A204.1 (cell line): ENCODE data around the gene EFEMP1.

Experiments used
- FAIRE-seq: peaks from 2 replicates; lab custom pipeline; 2012; peaks lifted over from hg19 to GRCh38; lab: Jason Lieb, UNC

The EFEMP1 gene

GRCh38 chr2:55923091-55923981, at the start of gene EFEMP1:
Gene EFEMP1, minus strand, starts transcription at chr2:55923782. Its CDS starts 1,342 bp downstream, at chr2:55922440.
- no peak for FAIRE-seq

GRCh38 chr2:55970500-55970899, 46.9 kb upstream of the EFEMP1 start:
- no peak for FAIRE-seq

GRCh38 chr2:55968941-55969340, 45.4 kb upstream of the EFEMP1 start:
- FAIRE-seq, result no peak

GRCh38 chr2:55966401-55967118, 43.0 kb upstream of the EFEMP1 start:
- no peak for FAIRE-seq

GRCh38 chr2:55965966-55966365, 42.4 kb upstream of the EFEMP1 start:
- FAIRE-seq, result no peak

- no peak for FAIRE-seq
Observed at GRCh38 chr2:55965276-55965675, 41.7 kb upstream of the EFEMP1 start.

- no peak for FAIRE-seq
Observed at GRCh38 chr2:55962915-55963314, 39.3 kb upstream of the EFEMP1 start.

GRCh38 chr2:55961318-55961911, 37.8 kb upstream of the EFEMP1 start:
- peak; percentile 51 for FAIRE-seq

- FAIRE-seq, result no peak
Observed at GRCh38 chr2:55958756-55959155, 35.2 kb upstream of the EFEMP1 start.

GRCh38 chr2:55957142-55957541, 33.6 kb upstream of the EFEMP1 start:
- FAIRE-seq, result no peak

GRCh38 chr2:55954306-55955035, 30.9 kb upstream of the EFEMP1 start:
- no peak for FAIRE-seq

- no peak for FAIRE-seq
Observed at GRCh38 chr2:55952415-55952814, 28.8 kb upstream of the EFEMP1 start.

- FAIRE-seq, result no peak
Observed at GRCh38 chr2:55951533-55951932, 28.0 kb upstream of the EFEMP1 start.

- no peak for FAIRE-seq
Observed at GRCh38 chr2:55949613-55950012, 26.0 kb upstream of the EFEMP1 start.

GRCh38 chr2:55949211-55949610, 25.6 kb upstream of the EFEMP1 start:
- FAIRE-seq, result no peak

GRCh38 chr2:55948176-55948923, 24.8 kb upstream of the EFEMP1 start:
- no peak for FAIRE-seq

GRCh38 chr2:55947752-55948151, 24.2 kb upstream of the EFEMP1 start:
- FAIRE-seq, result no peak

- FAIRE-seq, result no peak
Observed at GRCh38 chr2:55946793-55947192, 23.2 kb upstream of the EFEMP1 start.

- FAIRE-seq, result no peak
Observed at GRCh38 chr2:55943466-55943865, 19.9 kb upstream of the EFEMP1 start.

- no peak for FAIRE-seq
Observed at GRCh38 chr2:55936351-55936750, 12.8 kb upstream of the EFEMP1 start.

GRCh38 chr2:55934337-55934736, 10.8 kb upstream of the EFEMP1 start:
- no peak for FAIRE-seq

GRCh38 chr2:55932843-55933242, 9.3 kb upstream of the EFEMP1 start:
- no peak for FAIRE-seq
